HUES64 (cell line): ENCODE results near the gene TP53INP2.

Source experiments
- H3K27ac ChIP-seq: 2 replicates; pipeline ENCODE4 v1.7.0; 2013; ENCODE audit warnings: low read depth, low read length, inconsistent platforms
- H3K27me3 ChIP-seq: 2 replicates; pipeline ENCODE4 v1.6.1; 2013; ENCODE audit warnings: mild to moderate bottlenecking, low read length; ENCODE audit not compliant: insufficient read depth
- H3K36me3 ChIP-seq: 2 replicates; pipeline ENCODE4 v1.6.1; 2013; ENCODE audit warnings: mild to moderate bottlenecking, low read length; ENCODE audit not compliant: insufficient read depth
- H3K4me1 ChIP-seq: 2 replicates; pipeline ENCODE4 v1.6.1; 2013; ENCODE audit warnings: mild to moderate bottlenecking, low read length, moderate library complexity; ENCODE audit not compliant: insufficient read depth
- H3K4me3 ChIP-seq: 2 replicates; pipeline ENCODE4 v1.5.1; 2013; ENCODE audit warnings: mild to moderate bottlenecking, low read length, moderate library complexity
- H3K9ac ChIP-seq: 2 replicates; pipeline ENCODE4 v1.6.1; 2013; ENCODE audit warnings: mild to moderate bottlenecking, low read depth, low read length
- H3K9me3 ChIP-seq: 2 replicates; pipeline ENCODE4 v1.6.1; 2013; ENCODE audit warnings: low read depth, low read length; ENCODE audit not compliant: insufficient read depth
- WGBS: fragments of 150-250, 120-280 bp; methylation state at CpG from one replicate; pipeline ENCODE4 v1.1.7; 2013; ENCODE audit warnings: missing lambda C conversion rate; 5-methylcytosine and 5-hydroxymethylcytosine counted together

Gene TP53INP2

DNA sequence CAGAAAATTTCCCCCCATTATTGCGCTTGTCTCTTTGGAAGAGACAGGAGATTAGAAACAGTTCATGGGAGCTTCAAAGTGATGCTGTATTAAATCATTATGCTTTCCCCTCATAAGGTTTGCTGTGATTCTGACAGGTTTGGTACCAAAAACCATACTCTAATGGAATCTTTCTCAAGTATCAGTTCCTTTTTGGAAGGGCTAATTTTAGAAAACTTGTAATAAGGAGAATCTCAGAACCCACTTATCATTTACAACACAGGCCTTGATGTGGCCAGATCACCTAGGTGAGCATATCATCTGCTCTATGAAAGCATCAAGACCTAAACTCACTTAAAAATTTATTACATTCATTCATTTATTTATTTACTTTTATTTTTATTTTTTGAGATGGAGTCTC is 51.2 kb downstream of the TP53INP2 start:
- no peak overlapping the region for H3K9ac ChIP-seq
- H3K27ac ChIP-seq, result no peak overlapping the region
- H3K4me1 ChIP-seq, result peaks cover 7% of the 10 kb centered on the region; the same call in 1 of the 2 replicates
- no peak overlapping the region for H3K4me3 ChIP-seq
- WGBS, result no CpG with 5 or more reads among the region's 1 CpG
- H3K36me3 ChIP-seq, result peaks cover 60% of the 10 kb centered on the region
- no peaks in the 10 kb centered on the region for H3K9me3 ChIP-seq
- no peaks in the 10 kb centered on the region for H3K27me3 ChIP-seq

DNA sequence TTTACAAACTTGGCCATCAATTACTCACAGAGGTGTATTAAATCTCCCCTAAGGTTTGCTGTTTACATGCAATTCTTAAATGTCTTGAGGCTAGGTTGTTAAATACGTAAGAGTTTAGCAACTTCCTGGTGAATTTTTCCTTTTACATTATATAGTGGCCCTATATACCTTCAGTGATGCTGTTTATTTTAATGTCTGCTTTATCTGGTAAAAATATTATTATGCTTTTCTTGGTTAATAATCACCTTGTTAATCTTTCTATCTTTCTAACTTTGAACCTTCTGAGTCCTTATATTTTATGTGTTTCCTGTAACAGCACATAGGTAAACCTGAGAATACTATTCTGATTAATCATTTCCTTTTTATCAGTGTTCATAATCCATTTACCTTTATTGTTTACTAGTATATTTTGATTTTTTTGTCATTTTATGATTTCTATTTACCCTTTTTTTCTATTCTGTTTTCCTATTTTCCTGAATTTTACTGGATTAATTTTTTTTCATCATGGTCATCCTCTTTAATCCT is 57.9 kb downstream of the TP53INP2 start:
- Histone ChIP-seq H3K9me3 (no peaks in the 10 kb centered on the region), H3K27ac (no peak overlapping the region), H3K27me3 (no peaks in the 10 kb centered on the region), H3K4me1 (no peaks in the 10 kb centered on the region), H3K4me3 (no peak overlapping the region), H3K36me3 (peaks cover 45% of the 10 kb centered on the region), H3K9ac (no peak overlapping the region)
- no CpG with 5 or more reads among the region's 1 CpG for WGBS
